Measurements from ENCODE around the gene PEAK1.

GRCh38 chr15:77178411-77178810, 241.5 kb downstream of the PEAK1 start:
- TF ChIP-seq CTCF (IDR thresholded peaks at IDR 0.05): no peak
- TF ChIP-seq POLR2A (IDR thresholded peaks at IDR 0.05): no peak
- no peak for TF ChIP-seq EP300 (IDR thresholded peaks at IDR 0.05)
